OCI-LY7 (cell line): ENCODE measurements around the gene BSDC1. TPM values are rescaled to one million over a fixed set of nuclear protein-coding genes. Genes with fewer than 3 reads are reported as not detected.
A peak's percentile ranks its signal among the peaks of the same experiment; 100 is the strongest.

ENCODE experiments used
- BruUV-seq: library from RNA; stranded (reverse); fragments of 400-500 nt; replicated peaks from 2 replicates; lab custom pipeline; 2021; lab: Mats Ljungman, UMichigan
- CTCF ChIA-PET: fragments of 300-600 bp; sonication (Branson Sonifier 250); formaldehyde crosslinking; loops from one replicate; lab custom pipeline; 2022; ENCODE audit warnings: antibody characterized with exemption; ENCODE audit not compliant: unreplicated experiment; lab: Charles Lee
- POLR2A ChIA-PET: fragments of 300-600 bp; sonication (Branson Sonifier 250); formaldehyde crosslinking; loops from one replicate; lab custom pipeline; 2022; ENCODE audit warnings: antibody characterized with exemption; lab: Charles Lee
- DNase-seq: peaks from one replicate; pipeline ENCODE4 v3.0.0-alpha.2; 2015; ENCODE audit warnings: low spot score
- H2AFZ ChIP-seq: fragments of 200-600 bp; sonication (generic), shearing (Covaris generic); 2 replicates; pipeline ENCODE4 v1.6.1; 2014; ENCODE audit warnings: mild to moderate bottlenecking, antibody characterized with exemption, low read length, moderate library complexity
- H3K27ac ChIP-seq: fragments of 200-600 bp; sonication (generic); 2 replicates; pipeline ENCODE4 v1.5.1; 2014; ENCODE audit warnings: mixed run types, low read depth, mild to moderate bottlenecking, moderate library complexity, low read length, inconsistent platforms; ENCODE audit not compliant: poor library complexity, severe bottlenecking
- H3K36me3 ChIP-seq: fragments of 200-600 bp; sonication (generic); 2 replicates; pipeline ENCODE4 v1.6.1; 2014; ENCODE audit warnings: mild to moderate bottlenecking, antibody characterized with exemption, low read length, moderate library complexity, mixed read lengths; ENCODE audit not compliant: insufficient read depth
- H3K4me1 ChIP-seq: fragments of 200-600 bp; sonication (generic); 2 replicates; pipeline ENCODE4 v1.5.1; 2014; ENCODE audit warnings: mild to moderate bottlenecking, low read length; ENCODE audit not compliant: insufficient read depth, poor library complexity, severe bottlenecking
- H3K4me2 ChIP-seq: fragments of 200-600 bp; sonication (generic); 2 replicates; pipeline ENCODE4 v1.6.1; 2014; ENCODE audit warnings: mild to moderate bottlenecking, low read length
- H3K4me3 ChIP-seq: fragments of 200-600 bp; sonication (generic); 2 replicates; pipeline ENCODE4 v1.5.1; 2014; ENCODE audit warnings: mild to moderate bottlenecking, low read depth, low read length; ENCODE audit not compliant: poor library complexity, severe bottlenecking
- H3K79me2 ChIP-seq: fragments of 200-600 bp; sonication (generic); 2 replicates; pipeline ENCODE4 v1.6.1; 2016; ENCODE audit warnings: low read depth, mild to moderate bottlenecking, low read length, moderate library complexity, mixed read lengths; ENCODE audit not compliant: insufficient read depth
- H3K9me2 ChIP-seq: fragments of 200-600 bp; sonication (generic); 2 replicates; pipeline ENCODE4 v1.6.1; 2016; ENCODE audit warnings: mild to moderate bottlenecking, low read length, mixed read lengths; ENCODE audit not compliant: insufficient read depth
- H3K9me3 ChIP-seq: fragments of 200-600 bp; sonication (generic); 2 replicates; pipeline ENCODE4 v1.6.1; 2014; ENCODE audit warnings: mild to moderate bottlenecking, mixed run types, low read length, mixed read lengths
- H4K20me1 ChIP-seq: fragments of 200-600 bp; sonication (generic); 2 replicates; pipeline ENCODE4 v1.6.1; 2014; ENCODE audit warnings: mild to moderate bottlenecking, antibody characterized with exemption, low read length, moderate library complexity, mixed read lengths; ENCODE audit not compliant: insufficient read depth
- CTCF ChIP-seq: fragments of 200-600 bp; sonication (generic); conservative IDR thresholded peaks from 2 replicates; pipeline ENCODE4 v1.5.1; 2014; ENCODE audit warnings: mild to moderate bottlenecking, antibody characterized with exemption, low read length, moderate library complexity, mixed read lengths
- EZH2phosphoT487 ChIP-seq: fragments of 200-600 bp; sonication (generic); IDR thresholded peaks from 2 replicates; pipeline ENCODE4 v1.6.1; 2018; ENCODE audit warnings: low read depth, borderline replicate concordance, mild to moderate bottlenecking, mixed run types, antibody characterized with exemption, low read length, moderate library complexity, mixed read lengths
- intact Hi-C: fragments of 100-400 bp; cut with micrococcal nuclease; formaldehyde crosslinking; loops from one replicate; pipeline ENCODE4 v1.10.0; 2022; ENCODE audit not compliant: unreplicated experiment
- total RNA-seq, 2 experiments: library from RNA; depleted of rRNA in 1 of 2; stranded (reverse); fragments of >200 nt in 1 of 2; shearing (Covaris generic) in 1 of 2; gene quantifications; 2 replicates each; pipeline ENCODE4 v1.2.3, GENCODE V29; 2014 to 2022

Gene BSDC1
- total RNA-seq, 2 experiments from 2014 or later, result 29.6 to 41.8 TPM

GRCh38 chr1:32421775-32422174 is 27.5 kb upstream of the BSDC1 start:
- no peaks in the 10 kb centered on the region for H3K79me2 ChIP-seq
- no peaks in the 10 kb centered on the region for H3K36me3 ChIP-seq
- ChIA-PET CTCF (no interaction called here), POLR2A (no interaction called here)
- no peak overlapping the region for H3K27ac ChIP-seq
- H3K4me3 ChIP-seq, result no peak overlapping the region
- intact Hi-C loops, result no loop called here
- no peaks in the 10 kb centered on the region for H3K4me1 ChIP-seq
- no peaks in the 10 kb centered on the region for H3K9me3 ChIP-seq
- BruUV-seq, result no TSS peak
- TF ChIP-seq CTCF, result no peak
- no peak for TF ChIP-seq EZH2phosphoT487
- no peak overlapping the region for H2AFZ ChIP-seq
- no peak for DNase-seq
- H4K20me1 ChIP-seq, result no peaks in the 10 kb centered on the region
- no peaks in the 10 kb centered on the region for H3K9me2 ChIP-seq
- H3K4me2 ChIP-seq, result no peak overlapping the region

- TF ChIP-seq CTCF, result peak; percentile 48; the same call in 1 of the 2 replicates
- no peak for TF ChIP-seq EZH2phosphoT487
- ChIA-PET CTCF (no interaction called here), POLR2A (interaction anchor here (0.5 to 1.7 kb wide), 2 partner anchors 13 to 221 kb away, joined by 3 to 8 read pairs; no protein-coding TSS in a partner anchor)
- H3K9me2 ChIP-seq, result no peaks in the 10 kb centered on the region
- H3K27ac ChIP-seq, result no peak overlapping the region
- H3K79me2 ChIP-seq, result no peaks in the 10 kb centered on the region
- H3K4me2 ChIP-seq, result no peak overlapping the region
- H3K36me3 ChIP-seq, result no peaks in the 10 kb centered on the region
- H3K4me3 ChIP-seq, result no peak overlapping the region
- intact Hi-C loops, result loop anchor here (1.0 to 10.0 kb wide), 5 partner anchors 77 to 610 kb away; partner anchors contain the start of gene MARCKSL1
- peaks cover 5% of the 10 kb centered on the region for H3K4me1 ChIP-seq
- DNase-seq, result no peak
- H3K9me3 ChIP-seq, result no peaks in the 10 kb centered on the region
- H4K20me1 ChIP-seq, result no peaks in the 10 kb centered on the region
- H2AFZ ChIP-seq, result peak overlapping the region; percentile 96; the same call in 1 of the 2 replicates
- no TSS peak for BruUV-seq
Measured at GRCh38 chr1:32414186-32414886, 20.1 kb upstream of the BSDC1 start.
